ENCODE results near the gene NPLOC4.

NPLOC4 gene

GRCh38 chr17:81529437-81529803 is 107.5 kb downstream of the NPLOC4 start:
- Histone ChIP-seq H3K27ac (ENCODE audit: low read depth, low read length) (no peak overlapping the region), H3K4me2 (ENCODE audit: low read depth, low read length, poor library complexity, severe bottlenecking) (no peak overlapping the region), H3K27me3 (ENCODE audit: low read length) (no peaks in the 10 kb centered on the region)

DNA sequence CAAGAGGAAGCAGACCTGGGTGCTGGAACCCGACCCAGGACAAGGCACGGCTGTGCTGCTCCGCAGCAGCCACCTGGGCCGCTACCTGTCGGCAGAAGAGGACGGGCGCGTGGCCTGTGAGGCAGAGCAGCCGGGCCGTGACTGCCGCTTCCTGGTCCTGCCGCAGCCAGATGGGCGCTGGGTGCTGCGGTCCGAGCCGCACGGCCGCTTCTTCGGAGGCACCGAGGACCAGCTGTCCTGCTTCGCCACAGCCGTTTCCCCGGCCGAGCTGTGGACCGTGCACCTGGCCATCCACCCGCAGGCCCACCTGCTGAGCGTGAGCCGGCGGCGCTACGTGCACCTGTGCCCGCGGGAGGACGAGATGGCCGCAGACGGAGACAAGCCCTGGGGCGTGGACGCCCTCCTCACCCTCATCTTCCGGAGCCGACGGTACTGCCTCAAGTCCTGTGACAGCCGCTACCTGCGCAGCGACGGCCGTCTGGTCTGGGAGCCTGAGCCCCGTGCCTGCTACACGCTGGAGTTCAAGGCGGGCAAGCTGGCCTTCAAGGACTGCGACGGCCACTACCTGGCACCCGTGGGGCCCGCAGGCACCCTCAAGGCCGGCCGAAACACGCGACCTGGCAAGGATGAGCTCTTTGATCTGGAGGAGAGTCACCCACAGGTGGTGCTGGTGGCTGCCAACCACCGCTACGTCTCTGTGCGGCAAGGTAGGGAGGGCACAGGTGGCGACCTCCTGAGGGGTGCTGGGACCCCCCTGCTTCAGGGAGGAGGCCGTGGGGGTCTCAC is 108.1 kb downstream of the NPLOC4 start:
- Histone ChIP-seq H3K9me2 (replicated peaks; ENCODE audit: insufficient read depth, low read length) (no peaks in the 10 kb centered on the region), H4K20me1 (ENCODE audit: low read depth, low read length) (no peaks in the 10 kb centered on the region), H3F3A (ENCODE audit: insufficient read depth) (no peaks in the 10 kb centered on the region), H3K4me3 (ENCODE audit: insufficient read depth, low read length, poor library complexity, severe bottlenecking) (no peak overlapping the region), H3K9me3 (ENCODE audit: insufficient read depth, low read length) (no peaks in the 10 kb centered on the region), H3K79me2 (ENCODE audit: insufficient read depth, low read length) (no peaks in the 10 kb centered on the region), H2AFZ (ENCODE audit: low read depth, low read length, severe bottlenecking) (no peak overlapping the region), H3K36me3 (ENCODE audit: low read length) (no peaks in the 10 kb centered on the region), H3K27ac (ENCODE audit: low read depth, low read length) (no peak overlapping the region), H3K9ac (ENCODE audit: low read length) (no peak overlapping the region), H3K4me2 (ENCODE audit: low read depth, low read length, poor library complexity, severe bottlenecking) (no peak overlapping the region), H3K27me3 (ENCODE audit: low read length) (no peaks in the 10 kb centered on the region)
- no peak for TF ChIP-seq EZH2phosphoT487 (conservative IDR thresholded peaks at IDR 0.05; ENCODE audit: low read length)
- TF ChIP-seq, protein P1, sequence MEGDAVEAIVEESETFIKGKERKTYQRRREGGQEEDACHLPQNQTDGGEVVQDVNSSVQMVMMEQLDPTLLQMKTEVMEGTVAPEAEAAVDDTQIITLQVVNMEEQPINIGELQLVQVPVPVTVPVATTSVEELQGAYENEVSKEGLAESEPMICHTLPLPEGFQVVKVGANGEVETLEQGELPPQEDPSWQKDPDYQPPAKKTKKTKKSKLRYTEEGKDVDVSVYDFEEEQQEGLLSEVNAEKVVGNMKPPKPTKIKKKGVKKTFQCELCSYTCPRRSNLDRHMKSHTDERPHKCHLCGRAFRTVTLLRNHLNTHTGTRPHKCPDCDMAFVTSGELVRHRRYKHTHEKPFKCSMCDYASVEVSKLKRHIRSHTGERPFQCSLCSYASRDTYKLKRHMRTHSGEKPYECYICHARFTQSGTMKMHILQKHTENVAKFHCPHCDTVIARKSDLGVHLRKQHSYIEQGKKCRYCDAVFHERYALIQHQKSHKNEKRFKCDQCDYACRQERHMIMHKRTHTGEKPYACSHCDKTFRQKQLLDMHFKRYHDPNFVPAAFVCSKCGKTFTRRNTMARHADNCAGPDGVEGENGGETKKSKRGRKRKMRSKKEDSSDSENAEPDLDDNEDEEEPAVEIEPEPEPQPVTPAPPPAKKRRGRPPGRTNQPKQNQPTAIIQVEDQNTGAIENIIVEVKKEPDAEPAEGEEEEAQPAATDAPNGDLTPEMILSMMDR (IDR thresholded peaks at IDR 0.05; ENCODE audit: insufficient read depth, low read length, poor library complexity, severe bottlenecking), result no peak

More at GRCh38 chr17:81529437-81529803, 107.5 kb downstream of the NPLOC4 start:
- H3K9me3 ChIP-seq (ENCODE audit: insufficient read depth, low read length), result no peaks in the 10 kb centered on the region
- H2AFZ ChIP-seq (ENCODE audit: low read depth, low read length, severe bottlenecking), result no peak overlapping the region
- no peaks in the 10 kb centered on the region for H3K36me3 ChIP-seq (ENCODE audit: low read length)
- H3K9ac ChIP-seq (ENCODE audit: low read length), result no peak overlapping the region
- TF ChIP-seq EZH2phosphoT487 (conservative IDR thresholded peaks at IDR 0.05; ENCODE audit: low read length), result no peak
- TF ChIP-seq, protein P1 (IDR thresholded peaks at IDR 0.05; ENCODE audit: insufficient read depth, low read length, poor library complexity, severe bottlenecking), result no peak
- no peaks in the 10 kb centered on the region for H3F3A ChIP-seq (ENCODE audit: insufficient read depth)
- H4K20me1 ChIP-seq (ENCODE audit: low read depth, low read length), result no peaks in the 10 kb centered on the region
- H3K9me2 ChIP-seq (replicated peaks; ENCODE audit: insufficient read depth, low read length), result no peaks in the 10 kb centered on the region
- no peaks in the 10 kb centered on the region for H3K79me2 ChIP-seq (ENCODE audit: insufficient read depth, low read length)
- no peak overlapping the region for H3K4me3 ChIP-seq (ENCODE audit: insufficient read depth, low read length, poor library complexity, severe bottlenecking)

DNA sequence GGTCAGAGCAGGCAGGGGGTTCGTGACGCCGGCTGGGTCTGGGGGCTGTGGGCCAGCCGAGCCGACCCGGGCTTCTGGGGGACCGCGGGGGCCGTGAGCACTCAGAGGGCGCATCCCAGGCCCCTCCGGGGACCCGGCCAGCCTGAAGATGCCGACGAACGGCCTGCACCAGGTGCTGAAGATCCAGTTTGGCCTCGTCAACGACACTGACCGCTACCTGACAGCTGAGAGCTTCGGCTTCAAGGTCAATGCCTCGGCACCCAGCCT is 108.6 kb downstream of the NPLOC4 start:
- Histone ChIP-seq H3K27me3 (ENCODE audit: low read length) (no peaks in the 10 kb centered on the region), H3K27ac (ENCODE audit: low read depth, low read length) (no peak overlapping the region), H3K36me3 (ENCODE audit: low read length) (no peaks in the 10 kb centered on the region), H3K9me2 (replicated peaks; ENCODE audit: insufficient read depth, low read length) (no peaks in the 10 kb centered on the region), H3K9ac (ENCODE audit: low read length) (no peak overlapping the region), H2AFZ (ENCODE audit: low read depth, low read length, severe bottlenecking) (no peak overlapping the region), H4K20me1 (ENCODE audit: low read depth, low read length) (no peaks in the 10 kb centered on the region), H3K9me3 (ENCODE audit: insufficient read depth, low read length) (no peaks in the 10 kb centered on the region), H3K4me3 (ENCODE audit: insufficient read depth, low read length, poor library complexity, severe bottlenecking) (no peak overlapping the region), H3F3A (ENCODE audit: insufficient read depth) (no peaks in the 10 kb centered on the region), H3K4me2 (ENCODE audit: low read depth, low read length, poor library complexity, severe bottlenecking) (no peak overlapping the region), H3K79me2 (ENCODE audit: insufficient read depth, low read length) (no peaks in the 10 kb centered on the region)
- TF ChIP-seq, protein P1 (IDR thresholded peaks at IDR 0.05; ENCODE audit: insufficient read depth, low read length, poor library complexity, severe bottlenecking), result no peak
- no peak for TF ChIP-seq EZH2phosphoT487 (conservative IDR thresholded peaks at IDR 0.05; ENCODE audit: low read length)
